ENCODE results near the gene NDST3.

NDST3 gene

GRCh38 chr4:118082182-118082581 lies 47.9 kb downstream of the NDST3 start:
- DNase-seq = no peak

- DNase-seq = no peak
Measured at GRCh38 chr4:118085700-118086099, 51.4 kb downstream of the NDST3 start.

- no peak for DNase-seq
Measured at GRCh38 chr4:118086344-118086743, 52.1 kb downstream of the NDST3 start.

GRCh38 chr4:118087366-118087765 lies 53.1 kb downstream of the NDST3 start:
- no peak for DNase-seq

GRCh38 chr4:118099106-118099505 lies 64.8 kb downstream of the NDST3 start:
- no peak for DNase-seq

GRCh38 chr4:118102195-118102594 lies 67.9 kb downstream of the NDST3 start:
- no peak for DNase-seq

- no peak for DNase-seq
Measured at GRCh38 chr4:118112117-118113046, 78.1 kb downstream of the NDST3 start.

- no peak for DNase-seq
Measured at GRCh38 chr4:118113220-118113619, 78.9 kb downstream of the NDST3 start.

GRCh38 chr4:118114720-118115119 lies 80.4 kb downstream of the NDST3 start:
- DNase-seq = no peak

- no peak for DNase-seq
Measured at GRCh38 chr4:118120120-118120760, 86.0 kb downstream of the NDST3 start.

- no peak for DNase-seq
Measured at GRCh38 chr4:118124997-118125396, 90.7 kb downstream of the NDST3 start.

- DNase-seq = no peak
Measured at GRCh38 chr4:118139241-118139640, 105.0 kb downstream of the NDST3 start.

GRCh38 chr4:118141240-118141639 lies 107.0 kb downstream of the NDST3 start:
- DNase-seq = no peak

- no peak for DNase-seq
Measured at GRCh38 chr4:118154649-118155048, 120.4 kb downstream of the NDST3 start.

GRCh38 chr4:118155516-118155915 lies 121.2 kb downstream of the NDST3 start:
- DNase-seq = no peak

- no peak for DNase-seq
Measured at GRCh38 chr4:118158763-118159375, 124.6 kb downstream of the NDST3 start.

GRCh38 chr4:118167306-118167705 lies 133.0 kb downstream of the NDST3 start:
- no peak for DNase-seq

- DNase-seq = no peak
Measured at GRCh38 chr4:118171381-118171780, 137.1 kb downstream of the NDST3 start.

GRCh38 chr4:118173126-118173525 lies 138.8 kb downstream of the NDST3 start:
- DNase-seq = no peak

- DNase-seq = no peak
Measured at GRCh38 chr4:118173956-118174725, 139.9 kb downstream of the NDST3 start.

GRCh38 chr4:118175506-118175905 lies 141.2 kb downstream of the NDST3 start:
- no peak for DNase-seq

GRCh38 chr4:118177126-118177525 lies 142.8 kb downstream of the NDST3 start:
- no peak for DNase-seq

- DNase-seq = no peak
Measured at GRCh38 chr4:118180776-118181175, 146.5 kb downstream of the NDST3 start.
